Stimulated activated CD4-positive, alpha-beta T cell treated with anti-CD3 and anti-CD28 coated beads, Interleukin-2, amount 100 ng/mL, for 24 hours (primary cell): Measurements from ENCODE around the gene LAMA2.

Source experiments
- DNase-seq, 2 donors: peaks; one replicate each; pipeline ENCODE4 v3.0.0-alpha.2; 2020

LAMA2 gene

GRCh38 chr6:129390900-129391299 lies 508.0 kb downstream of the LAMA2 start:
- no peak for DNase-seq

- no peak for DNase-seq
Measured at GRCh38 chr6:129393654-129394053, 510.7 kb downstream of the LAMA2 start.

GRCh38 chr6:129398764-129399163 lies 515.8 kb downstream of the LAMA2 start:
- no peak for DNase-seq

DNA sequence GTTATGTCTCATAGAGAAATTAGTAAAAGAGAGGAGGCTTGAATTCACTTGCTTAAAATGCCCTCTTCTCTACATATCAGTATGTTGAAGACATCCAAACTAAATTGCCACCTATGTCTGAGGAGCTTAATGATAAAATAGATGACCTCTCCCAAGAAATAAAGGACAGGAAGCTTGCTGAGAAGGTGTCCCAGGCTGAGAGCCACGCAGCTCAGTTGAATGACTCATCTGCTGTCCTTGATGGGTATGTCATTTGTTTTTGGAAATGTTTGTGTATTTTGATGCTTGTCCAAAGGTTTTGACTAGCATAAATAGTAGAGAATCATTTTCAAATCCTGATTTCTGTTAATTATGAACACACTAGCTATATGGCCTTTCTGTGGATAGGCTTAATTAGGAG lies 519.3 kb downstream of the LAMA2 start:
- no peak for DNase-seq

DNA sequence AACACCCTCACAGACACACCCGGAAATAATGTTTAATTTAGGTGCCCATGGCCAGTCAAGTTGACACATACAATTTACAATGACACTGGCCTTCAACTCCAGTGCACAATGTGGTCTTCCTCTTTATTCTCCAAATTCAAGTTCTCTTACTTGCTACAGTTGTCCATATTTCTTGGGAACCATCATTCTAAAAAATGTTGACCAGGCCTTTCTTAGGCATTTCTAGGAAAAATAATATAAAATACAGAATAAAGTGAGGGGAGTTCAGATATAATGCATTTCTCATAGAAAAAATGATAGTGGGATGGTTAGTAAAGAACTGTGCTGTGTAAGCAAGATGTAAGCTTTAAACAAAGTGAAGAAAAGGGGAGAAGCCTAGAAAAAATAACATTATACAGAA lies 528.2 kb downstream of the LAMA2 start:
- no peak for DNase-seq

GRCh38 chr6:129416337-129416990 lies 533.5 kb downstream of the LAMA2 start:
- DNase-seq, result no peak

DNA sequence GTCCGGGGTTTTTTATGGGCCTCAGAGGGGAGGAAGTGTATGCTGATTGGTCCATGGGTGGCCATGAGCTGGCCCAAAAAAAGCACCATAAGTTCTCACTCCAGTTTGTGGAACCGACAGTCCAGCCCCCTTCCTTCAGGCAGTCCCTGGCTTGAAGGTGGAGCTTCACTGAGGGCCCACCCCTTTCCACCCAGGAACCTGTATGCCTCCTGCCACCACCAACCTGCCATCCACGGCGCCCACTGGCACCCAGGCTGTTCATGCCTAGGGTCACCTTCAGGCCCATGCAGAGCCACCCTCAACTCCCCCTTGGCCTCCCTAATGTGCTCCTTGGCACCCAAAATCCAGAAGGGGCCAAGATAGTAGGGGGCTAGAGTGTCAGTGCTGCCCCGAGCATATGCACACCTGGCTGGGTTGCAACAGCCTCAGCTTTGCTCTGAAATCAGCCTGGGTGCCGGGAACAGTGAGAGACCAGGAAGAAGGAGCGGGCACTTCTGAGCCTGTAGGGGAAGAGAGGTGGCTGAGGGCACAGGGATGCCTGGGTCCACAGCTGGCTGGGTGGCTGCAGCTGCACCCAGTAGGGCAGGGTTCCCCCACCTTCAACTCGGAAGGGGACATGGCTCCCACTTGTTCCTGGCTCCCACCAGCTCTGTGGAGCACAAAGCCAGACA lies 534.6 kb downstream of the LAMA2 start:
- no peak for DNase-seq

- DNase-seq, result no peak
Measured at GRCh38 chr6:129419324-129419723, 536.4 kb downstream of the LAMA2 start.

- DNase-seq, result no peak
Measured at GRCh38 chr6:129426343-129426742, 543.4 kb downstream of the LAMA2 start.

DNA sequence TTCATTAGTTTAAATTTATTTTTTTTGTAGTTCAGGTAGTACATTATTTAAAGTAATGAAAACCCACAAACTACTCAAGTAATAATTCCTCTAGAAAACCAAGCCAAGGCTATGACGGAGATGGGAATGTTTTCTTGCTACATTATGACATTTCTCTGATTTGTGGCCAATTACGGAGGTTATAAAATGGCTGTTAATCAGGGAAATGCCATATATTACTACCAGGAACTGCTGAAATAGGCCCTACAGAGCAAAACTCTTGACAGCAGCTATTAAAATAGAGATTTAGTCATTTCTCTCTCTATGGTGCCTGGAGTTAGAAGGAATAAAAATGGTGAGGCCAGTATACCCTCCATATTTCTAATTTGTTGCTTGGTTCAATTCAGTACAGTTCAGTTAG lies 547.0 kb downstream of the LAMA2 start:
- no peak for DNase-seq

DNA sequence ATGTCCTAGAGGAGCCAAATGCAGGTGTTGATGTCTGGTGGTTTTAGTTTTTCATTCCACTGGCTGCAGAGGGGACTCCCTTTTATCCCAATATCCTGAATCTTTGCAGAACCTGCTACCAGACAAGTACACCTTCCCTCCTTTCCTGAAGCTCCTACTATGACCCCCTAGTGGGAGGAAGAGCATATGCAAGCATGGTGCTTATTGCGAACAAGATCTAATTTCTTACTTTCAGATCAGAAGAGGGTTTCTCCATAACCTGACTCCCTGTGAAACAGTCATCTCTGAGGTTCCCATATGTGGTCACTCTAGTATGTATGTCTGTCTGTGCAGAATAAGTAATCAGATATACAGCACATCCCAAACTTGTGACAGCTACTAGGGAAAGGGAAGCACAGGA lies 549.8 kb downstream of the LAMA2 start:
- no peak for DNase-seq

DNA sequence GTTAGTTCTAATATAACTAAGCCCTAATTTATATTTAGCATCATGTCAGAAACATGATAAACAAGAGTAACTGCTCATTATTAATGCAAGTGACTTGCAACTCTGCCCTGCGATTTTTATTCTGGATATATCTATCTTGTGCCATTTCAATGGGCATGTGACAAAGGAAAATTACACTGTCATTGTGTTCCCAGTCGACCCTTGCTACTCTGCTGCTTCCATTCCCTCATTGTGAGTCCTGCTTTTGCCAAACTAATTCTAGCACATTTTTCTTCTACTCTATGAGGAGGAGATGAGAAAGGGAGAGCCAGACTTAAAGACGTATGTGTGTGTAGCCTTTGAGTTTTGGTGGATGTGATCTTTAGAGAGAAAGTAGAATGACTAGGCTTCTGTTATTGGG lies 551.2 kb downstream of the LAMA2 start:
- no peak for DNase-seq

GRCh38 chr6:129440691-129441090 lies 557.8 kb downstream of the LAMA2 start:
- no peak for DNase-seq

GRCh38 chr6:129444683-129445082 lies 561.7 kb downstream of the LAMA2 start:
- no peak for DNase-seq

DNA sequence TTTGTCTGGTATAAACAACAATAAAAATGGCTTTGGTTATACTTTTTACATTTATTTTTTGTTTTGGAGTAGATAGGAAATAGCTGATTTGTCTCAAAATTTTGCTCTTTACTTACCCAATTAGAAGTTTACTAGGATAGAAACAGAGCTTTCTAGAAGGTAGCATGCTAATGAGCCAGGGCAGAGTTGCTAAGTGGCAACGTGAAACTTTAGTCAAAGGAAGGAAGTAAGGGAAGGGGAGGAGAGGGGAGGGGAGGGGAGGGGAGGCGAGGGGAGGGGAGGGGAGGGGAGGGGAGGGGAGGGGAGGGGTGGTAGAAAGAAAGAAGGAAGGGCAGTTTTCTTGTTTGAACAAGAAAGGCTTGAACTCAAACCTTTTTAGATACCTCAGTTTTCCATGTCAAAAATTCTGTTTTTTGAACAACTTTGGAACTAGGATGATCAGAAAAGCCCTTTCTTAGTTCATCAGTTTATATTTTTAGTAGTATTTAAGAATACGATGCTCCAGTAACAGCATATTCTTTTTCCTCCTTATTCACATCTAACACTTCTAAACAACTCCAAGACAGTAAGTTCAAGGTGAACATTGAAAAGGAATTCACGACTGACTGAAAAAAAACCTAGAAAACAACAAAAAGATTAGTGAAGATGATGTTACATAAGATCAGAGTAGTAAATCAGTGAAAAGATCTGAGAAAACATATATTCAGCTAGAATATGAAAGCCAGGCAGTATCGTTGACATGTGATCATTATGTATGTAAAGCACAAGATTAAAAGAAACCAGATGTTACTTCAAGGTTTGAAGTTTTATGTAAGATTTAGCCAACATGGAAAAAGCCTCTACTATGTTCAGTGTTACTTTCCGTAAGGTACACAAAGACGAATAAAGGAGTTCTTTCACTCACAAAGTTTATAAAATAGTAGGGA lies 563.6 kb downstream of the LAMA2 start:
- no peak for DNase-seq

DNA sequence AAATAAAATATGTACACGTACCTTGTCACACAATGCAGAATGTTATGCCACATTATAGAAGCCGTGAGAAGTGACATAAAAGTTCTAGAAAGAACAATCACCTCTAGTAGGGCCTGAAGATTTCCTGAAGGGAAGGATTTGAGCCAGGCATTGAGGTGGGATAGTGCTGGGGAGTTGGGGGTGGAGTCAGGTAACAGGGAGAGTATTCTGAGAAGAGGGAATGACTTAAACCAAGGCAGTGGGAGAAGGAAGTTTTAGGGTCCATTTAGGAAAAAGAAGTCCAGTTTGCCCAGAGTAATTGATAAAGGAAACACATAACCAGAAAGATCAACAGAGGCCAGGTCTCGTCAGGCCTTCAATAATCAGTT lies 564.2 kb downstream of the LAMA2 start:
- DNase-seq, result no peak

DNA sequence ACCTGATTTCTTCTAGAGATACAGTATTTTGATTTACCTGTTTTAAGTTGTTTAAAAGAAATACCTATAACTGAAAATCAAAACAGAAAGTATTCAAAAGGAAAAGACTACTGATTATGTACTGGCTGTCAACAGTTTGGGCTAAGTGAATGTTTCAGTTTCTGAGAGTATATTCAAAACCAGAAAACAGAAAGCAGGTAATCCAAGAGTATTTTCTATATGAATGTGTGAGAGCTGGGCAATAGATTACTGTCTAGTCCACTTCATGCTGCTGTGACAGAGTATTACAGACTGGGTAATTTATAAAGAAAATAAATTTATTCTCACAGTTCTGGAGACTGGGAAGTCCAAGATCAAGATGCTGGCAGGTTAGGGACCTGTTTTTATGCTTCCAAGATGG lies 566.0 kb downstream of the LAMA2 start:
- no peak for DNase-seq

DNA sequence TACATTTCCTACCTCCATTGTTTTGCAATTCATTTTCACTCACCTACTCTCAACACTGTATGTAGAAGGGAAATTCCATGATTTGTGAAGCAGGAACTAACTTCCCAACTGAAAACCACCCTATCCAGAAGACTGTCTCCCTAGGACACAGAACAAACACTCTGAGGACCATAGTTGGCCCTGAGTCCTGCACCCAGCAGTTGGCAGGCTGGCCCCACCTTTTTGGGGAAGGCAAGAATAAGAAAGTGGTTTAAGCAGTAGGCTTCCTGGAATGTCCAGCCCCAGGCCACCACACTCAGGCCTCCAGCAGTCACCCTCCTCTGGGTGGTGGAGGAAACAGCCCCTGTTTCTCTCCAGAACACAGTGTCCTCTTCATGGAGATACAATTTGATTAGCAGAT lies 568.2 kb downstream of the LAMA2 start:
- no peak for DNase-seq

DNA sequence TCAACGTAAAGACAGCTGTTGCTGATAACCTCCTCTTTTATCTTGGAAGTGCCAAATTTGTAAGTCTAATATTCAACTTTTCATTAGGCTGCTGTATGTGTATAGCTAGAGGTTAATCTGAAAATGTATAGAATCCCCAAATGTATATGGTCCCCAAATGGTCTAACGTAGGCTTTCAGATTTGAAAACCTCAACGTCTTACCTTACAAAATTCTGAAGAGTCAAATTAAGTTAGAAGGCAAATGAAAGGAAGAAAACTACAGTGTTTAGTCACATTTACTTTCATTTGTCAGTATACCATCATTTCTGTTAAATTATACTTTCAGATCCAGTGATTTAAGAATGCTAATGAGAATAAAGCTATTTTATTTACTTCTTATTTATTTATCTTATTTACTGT lies 570.1 kb downstream of the LAMA2 start:
- DNase-seq, result no peak

DNA sequence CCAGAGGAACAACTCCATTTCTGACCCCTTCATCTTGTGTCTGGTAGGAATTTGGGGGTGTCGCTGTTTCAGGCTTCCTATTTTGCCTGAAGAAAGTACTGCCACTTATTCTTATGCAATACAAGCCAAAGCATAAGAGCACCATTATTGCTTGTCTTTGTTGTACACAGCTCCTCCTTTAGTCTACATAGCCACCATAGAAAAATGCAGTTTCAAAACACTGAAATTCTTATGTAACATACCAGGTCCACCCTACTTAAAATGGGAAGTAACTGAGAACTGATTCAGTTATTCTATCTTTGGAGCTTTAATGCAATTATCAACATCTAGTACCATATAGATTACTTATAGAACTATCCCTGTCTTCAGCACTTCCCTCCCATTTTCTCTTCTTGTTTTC lies 571.5 kb downstream of the LAMA2 start:
- no peak for DNase-seq

- no peak for DNase-seq
Measured at GRCh38 chr6:129455126-129455769, 572.3 kb downstream of the LAMA2 start.

- no peak for DNase-seq
Measured at GRCh38 chr6:129460221-129460620, 577.3 kb downstream of the LAMA2 start.

GRCh38 chr6:129469070-129469662 lies 586.2 kb downstream of the LAMA2 start:
- DNase-seq, result no peak
